ENCODE data around the gene ARL3.

GRCh38 chr10:102698894-102699293 lies 15.3 kb downstream of the ARL3 start:
- TF ChIP-seq, protein P1, sequence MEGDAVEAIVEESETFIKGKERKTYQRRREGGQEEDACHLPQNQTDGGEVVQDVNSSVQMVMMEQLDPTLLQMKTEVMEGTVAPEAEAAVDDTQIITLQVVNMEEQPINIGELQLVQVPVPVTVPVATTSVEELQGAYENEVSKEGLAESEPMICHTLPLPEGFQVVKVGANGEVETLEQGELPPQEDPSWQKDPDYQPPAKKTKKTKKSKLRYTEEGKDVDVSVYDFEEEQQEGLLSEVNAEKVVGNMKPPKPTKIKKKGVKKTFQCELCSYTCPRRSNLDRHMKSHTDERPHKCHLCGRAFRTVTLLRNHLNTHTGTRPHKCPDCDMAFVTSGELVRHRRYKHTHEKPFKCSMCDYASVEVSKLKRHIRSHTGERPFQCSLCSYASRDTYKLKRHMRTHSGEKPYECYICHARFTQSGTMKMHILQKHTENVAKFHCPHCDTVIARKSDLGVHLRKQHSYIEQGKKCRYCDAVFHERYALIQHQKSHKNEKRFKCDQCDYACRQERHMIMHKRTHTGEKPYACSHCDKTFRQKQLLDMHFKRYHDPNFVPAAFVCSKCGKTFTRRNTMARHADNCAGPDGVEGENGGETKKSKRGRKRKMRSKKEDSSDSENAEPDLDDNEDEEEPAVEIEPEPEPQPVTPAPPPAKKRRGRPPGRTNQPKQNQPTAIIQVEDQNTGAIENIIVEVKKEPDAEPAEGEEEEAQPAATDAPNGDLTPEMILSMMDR (IDR thresholded peaks at IDR 0.05; ENCODE audit: insufficient read depth, low read length, poor library complexity, severe bottlenecking), result no peak
- no peak for TF ChIP-seq EZH2phosphoT487 (conservative IDR thresholded peaks at IDR 0.05; ENCODE audit: low read length)

Measured in SU-DHL-6 (cell line).